HG03139 (cell line): Measurements from ENCODE around the gene PRDX3.
"Not testable (repeated sequence)": the region's sequence is repeated elsewhere in the genome, so short reads cannot be mapped to it uniquely, and the experiment has no call there.

ENCODE experiments used
- ATAC-seq: cut with Tn5 transposase; IDR thresholded peaks from one replicate; pipeline ENCODE4 v1.9.1; 2021; ENCODE audit not compliant: unreplicated experiment

The PRDX3 gene

GRCh38 chr10:119165171-119166117 is 13.2 kb downstream of the PRDX3 start, which contains the start of gene SFXN4:
Gene SFXN4, minus strand, starts transcription at chr10:119165714. Its CDS starts 67 bp downstream, at chr10:119165647.
- ATAC-seq = peak; percentile 82

- ATAC-seq = no peak
Observed at GRCh38 chr10:119162452-119163092, 16.0 kb downstream of the PRDX3 start.

- ATAC-seq = no peak
Observed at GRCh38 chr10:119161680-119162451, 16.7 kb downstream of the PRDX3 start.

GRCh38 chr10:119159332-119159731 is 19.3 kb downstream of the PRDX3 start:
- ATAC-seq = no peak

GRCh38 chr10:119153661-119154060 is 25.0 kb downstream of the PRDX3 start:
- no peak for ATAC-seq

- ATAC-seq = no peak
Observed at GRCh38 chr10:119153041-119153440, 25.6 kb downstream of the PRDX3 start.

- ATAC-seq = not testable (repeated sequence)
Observed at GRCh38 chr10:119151601-119152000, 27.0 kb downstream of the PRDX3 start.

GRCh38 chr10:119149729-119150128 is 28.9 kb downstream of the PRDX3 start:
- ATAC-seq = no peak

- no peak for ATAC-seq
Observed at GRCh38 chr10:119149157-119149556, 29.5 kb downstream of the PRDX3 start.

- no peak for ATAC-seq
Observed at GRCh38 chr10:119143657-119144056, 35.0 kb downstream of the PRDX3 start.

GRCh38 chr10:119140603-119141245 is 37.9 kb downstream of the PRDX3 start:
- no peak for ATAC-seq

GRCh38 chr10:119139464-119140067 is 39.0 kb downstream of the PRDX3 start:
- ATAC-seq = no peak

GRCh38 chr10:119138346-119139306 is 40.0 kb downstream of the PRDX3 start:
- no peak for ATAC-seq

GRCh38 chr10:119137878-119138277 is 40.7 kb downstream of the PRDX3 start:
- ATAC-seq = not testable (repeated sequence)

GRCh38 chr10:119136084-119136483 is 42.5 kb downstream of the PRDX3 start:
- no peak for ATAC-seq

GRCh38 chr10:119135513-119135881 is 43.1 kb downstream of the PRDX3 start:
- no peak for ATAC-seq

GRCh38 chr10:119133949-119134348 is 44.7 kb downstream of the PRDX3 start:
- ATAC-seq = no peak

GRCh38 chr10:119132521-119133345 is 45.9 kb downstream of the PRDX3 start:
- ATAC-seq = no peak
